ENCODE data around the gene ARHGAP24.

DNA sequence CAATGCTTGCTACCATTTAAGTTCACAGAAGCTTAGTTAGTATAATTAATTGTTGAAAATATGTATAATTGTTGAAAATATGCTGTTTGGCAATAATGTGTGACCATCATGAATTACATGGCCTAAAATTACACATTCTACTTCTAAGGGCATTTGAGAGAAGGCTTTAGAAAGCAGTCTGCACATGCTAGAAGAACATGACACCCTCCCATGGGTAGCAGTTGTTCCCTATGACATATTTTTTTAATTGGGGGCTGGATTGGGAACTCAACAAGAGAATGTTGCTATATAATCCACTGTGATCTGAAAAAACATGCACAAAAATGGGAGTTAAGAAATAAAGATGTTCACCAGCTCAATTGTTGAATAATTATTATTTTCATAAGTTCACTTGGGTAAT is 331.4 kb downstream of the ARHGAP24 start:
- TF ChIP-seq, protein P1, sequence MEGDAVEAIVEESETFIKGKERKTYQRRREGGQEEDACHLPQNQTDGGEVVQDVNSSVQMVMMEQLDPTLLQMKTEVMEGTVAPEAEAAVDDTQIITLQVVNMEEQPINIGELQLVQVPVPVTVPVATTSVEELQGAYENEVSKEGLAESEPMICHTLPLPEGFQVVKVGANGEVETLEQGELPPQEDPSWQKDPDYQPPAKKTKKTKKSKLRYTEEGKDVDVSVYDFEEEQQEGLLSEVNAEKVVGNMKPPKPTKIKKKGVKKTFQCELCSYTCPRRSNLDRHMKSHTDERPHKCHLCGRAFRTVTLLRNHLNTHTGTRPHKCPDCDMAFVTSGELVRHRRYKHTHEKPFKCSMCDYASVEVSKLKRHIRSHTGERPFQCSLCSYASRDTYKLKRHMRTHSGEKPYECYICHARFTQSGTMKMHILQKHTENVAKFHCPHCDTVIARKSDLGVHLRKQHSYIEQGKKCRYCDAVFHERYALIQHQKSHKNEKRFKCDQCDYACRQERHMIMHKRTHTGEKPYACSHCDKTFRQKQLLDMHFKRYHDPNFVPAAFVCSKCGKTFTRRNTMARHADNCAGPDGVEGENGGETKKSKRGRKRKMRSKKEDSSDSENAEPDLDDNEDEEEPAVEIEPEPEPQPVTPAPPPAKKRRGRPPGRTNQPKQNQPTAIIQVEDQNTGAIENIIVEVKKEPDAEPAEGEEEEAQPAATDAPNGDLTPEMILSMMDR (IDR thresholded peaks at IDR 0.05): no peak
- TF ChIP-seq POLR2A (IDR thresholded peaks at IDR 0.05): no peak
